A673 (cell line): ENCODE results near the gene RASSF3.

Source experiments
- CTCF ChIP-seq: fragments of 300-800, 200-600 bp; sonication (generic); conservative IDR thresholded peaks from 2 replicates; pipeline ENCODE4 v1.5.1; 2017; ENCODE audit warnings: low read depth, mild to moderate bottlenecking, antibody characterized with exemption, low read length, moderate library complexity, mixed read lengths
- EZH2 ChIP-seq: fragments of 200-600 bp; sonication (generic); IDR thresholded peaks from 2 replicates; pipeline ENCODE4 v1.6.1; 2017; ENCODE audit warnings: borderline replicate concordance, low read depth, mild to moderate bottlenecking, mixed read lengths, antibody characterized with exemption, low read length; ENCODE audit not compliant: poor library complexity, severe bottlenecking

GRCh38 chr12:64680235-64680634 lies 69.9 kb downstream of the RASSF3 start:
- TF ChIP-seq CTCF (no peak), EZH2 (no peak)
